ENCODE results near the gene MYBPC2.
"Not testable (repeated sequence)": the region's sequence is repeated elsewhere in the genome, so short reads cannot be mapped to it uniquely, and the experiment has no call there.

Gene MYBPC2

GRCh38 chr19:50437862-50438449 is 5.3 kb downstream of the MYBPC2 start:
- H3K27me3 ChIP-seq (ENCODE audit: control insufficient read depth in 5 of 5, insufficient read depth in 4 of 5, low read length in 5 of 5), result peaks cover under 1 to 18% (median 14%) of the 10 kb centered on the region in 5 donors

GRCh38 chr19:50439130-50439529 is 6.4 kb downstream of the MYBPC2 start:
- H3K36me3 ChIP-seq (ENCODE audit: control insufficient read depth in 5 of 5, insufficient read depth in 5 of 5, low read length in 5 of 5); H3K4me3 ChIP-seq (ENCODE audit: low read depth in 1 of 5, low read length in 5 of 5); H3K9me3 ChIP-seq (ENCODE audit: control insufficient read depth in 5 of 5, low read length in 5 of 5); H3K4me1 ChIP-seq (ENCODE audit: control insufficient read depth in 5 of 5, insufficient read depth in 5 of 5, low read length in 5 of 5); H3K27ac ChIP-seq (ENCODE audit: low read depth, low read length); H3K9ac ChIP-seq (ENCODE audit: low read length in 5 of 5): not testable (repeated sequence)
- peaks cover 0 to 13% (median 5%) of the 10 kb centered on the region in 5 donors for H3K27me3 ChIP-seq (ENCODE audit: control insufficient read depth in 5 of 5, insufficient read depth in 4 of 5, low read length in 5 of 5)

More at GRCh38 chr19:50437862-50438449, 5.3 kb downstream of the MYBPC2 start:
- Histone ChIP-seq H3K4me1 (ENCODE audit: control insufficient read depth in 5 of 5, insufficient read depth in 5 of 5, low read length in 5 of 5) (no peaks in the 10 kb centered on the region), H3K9ac (ENCODE audit: low read length in 5 of 5) (no peak overlapping the region), H3K4me3 (ENCODE audit: low read depth in 1 of 5, low read length in 5 of 5) (no peak overlapping the region), H3K36me3 (ENCODE audit: control insufficient read depth in 5 of 5, insufficient read depth in 5 of 5, low read length in 5 of 5) (no peaks in the 10 kb centered on the region), H3K27ac (ENCODE audit: low read depth, low read length) (no peak overlapping the region), H3K9me3 (ENCODE audit: control insufficient read depth in 5 of 5, low read length in 5 of 5) (no peaks in the 10 kb centered on the region)

- H3K9ac ChIP-seq (ENCODE audit: low read length in 5 of 5), result no peak overlapping the region
- no peak overlapping the region for H3K27ac ChIP-seq (ENCODE audit: low read depth, low read length)
- peaks cover 0 to 3% (median under 1%) of the 10 kb centered on the region in 5 donors for H3K27me3 ChIP-seq (ENCODE audit: control insufficient read depth in 5 of 5, insufficient read depth in 4 of 5, low read length in 5 of 5)
- H3K4me3 ChIP-seq (ENCODE audit: low read depth in 1 of 5, low read length in 5 of 5), result no peak overlapping the region
- peaks cover 0 to 5% (median 3%) of the 10 kb centered on the region in 5 donors for H3K9me3 ChIP-seq (ENCODE audit: control insufficient read depth in 5 of 5, low read length in 5 of 5)
- H3K36me3 ChIP-seq (ENCODE audit: control insufficient read depth in 5 of 5, insufficient read depth in 5 of 5, low read length in 5 of 5), result no peaks in the 10 kb centered on the region
- H3K4me1 ChIP-seq (ENCODE audit: control insufficient read depth in 5 of 5, insufficient read depth in 5 of 5, low read length in 5 of 5), result no peaks in the 10 kb centered on the region
Measured at GRCh38 chr19:50444059-50444458, 11.4 kb downstream of the MYBPC2 start.

GRCh38 chr19:50447053-50447452 is 14.4 kb downstream of the MYBPC2 start:
- Histone ChIP-seq H3K9ac (ENCODE audit: low read length in 5 of 5) (no peak overlapping the region), H3K27ac (ENCODE audit: low read depth, low read length) (no peak overlapping the region), H3K36me3 (ENCODE audit: control insufficient read depth in 5 of 5, insufficient read depth in 5 of 5, low read length in 5 of 5) (no peaks in the 10 kb centered on the region), H3K9me3 (ENCODE audit: control insufficient read depth in 5 of 5, low read length in 5 of 5) (peaks cover 0 to 5% (median 3%) of the 10 kb centered on the region in 5 donors), H3K27me3 (ENCODE audit: control insufficient read depth in 5 of 5, insufficient read depth in 4 of 5, low read length in 5 of 5) (peaks cover 8 to 14% (median 12%) of the 10 kb centered on the region in 5 donors), H3K4me3 (ENCODE audit: low read depth in 1 of 5, low read length in 5 of 5) (no peak overlapping the region), H3K4me1 (ENCODE audit: control insufficient read depth in 5 of 5, insufficient read depth in 5 of 5, low read length in 5 of 5) (no peaks in the 10 kb centered on the region)

- H3K9me3 ChIP-seq (ENCODE audit: control insufficient read depth in 5 of 5, low read length in 5 of 5), result peaks cover 0 to 5% (median 3%) of the 10 kb centered on the region in 5 donors
- no peak overlapping the region for H3K9ac ChIP-seq (ENCODE audit: low read length in 5 of 5)
- H3K36me3 ChIP-seq (ENCODE audit: control insufficient read depth in 5 of 5, insufficient read depth in 5 of 5, low read length in 5 of 5), result no peaks in the 10 kb centered on the region
- H3K4me3 ChIP-seq (ENCODE audit: low read depth in 1 of 5, low read length in 5 of 5), result no peak overlapping the region
- peaks cover 8 to 14% (median 12%) of the 10 kb centered on the region in 5 donors for H3K27me3 ChIP-seq (ENCODE audit: control insufficient read depth in 5 of 5, insufficient read depth in 4 of 5, low read length in 5 of 5)
- no peaks in the 10 kb centered on the region for H3K4me1 ChIP-seq (ENCODE audit: control insufficient read depth in 5 of 5, insufficient read depth in 5 of 5, low read length in 5 of 5)
- no peak overlapping the region for H3K27ac ChIP-seq (ENCODE audit: low read depth, low read length)
Measured at GRCh38 chr19:50447750-50448149, 15.1 kb downstream of the MYBPC2 start.

GRCh38 chr19:50449236-50449899 is 16.7 kb downstream of the MYBPC2 start:
- no peak overlapping the region for H3K27ac ChIP-seq (ENCODE audit: low read depth, low read length)
- H3K9ac ChIP-seq (ENCODE audit: low read length in 5 of 5), result no peak overlapping the region
- no peaks in the 10 kb centered on the region for H3K4me1 ChIP-seq (ENCODE audit: control insufficient read depth in 5 of 5, insufficient read depth in 5 of 5, low read length in 5 of 5)
- H3K27me3 ChIP-seq (ENCODE audit: control insufficient read depth in 5 of 5, insufficient read depth in 4 of 5, low read length in 5 of 5), result peaks cover 8 to 14% (median 12%) of the 10 kb centered on the region in 5 donors
- peaks cover 0 to 5% (median 3%) of the 10 kb centered on the region in 5 donors for H3K9me3 ChIP-seq (ENCODE audit: control insufficient read depth in 5 of 5, low read length in 5 of 5)
- no peaks in the 10 kb centered on the region for H3K36me3 ChIP-seq (ENCODE audit: control insufficient read depth in 5 of 5, insufficient read depth in 5 of 5, low read length in 5 of 5)
- no peak overlapping the region for H3K4me3 ChIP-seq (ENCODE audit: low read depth in 1 of 5, low read length in 5 of 5)

GRCh38 chr19:50450369-50451222 is 17.9 kb downstream of the MYBPC2 start:
- no peaks in the 10 kb centered on the region for H3K4me1 ChIP-seq (ENCODE audit: control insufficient read depth in 5 of 5, insufficient read depth in 5 of 5, low read length in 5 of 5)
- H3K9me3 ChIP-seq (ENCODE audit: control insufficient read depth in 5 of 5, low read length in 5 of 5), result peaks cover 0 to 5% (median 3%) of the 10 kb centered on the region in 5 donors
- H3K9ac ChIP-seq (ENCODE audit: low read length in 5 of 5), result no peak overlapping the region
- peaks cover 8 to 15% (median 12%) of the 10 kb centered on the region in 5 donors for H3K27me3 ChIP-seq (ENCODE audit: control insufficient read depth in 5 of 5, insufficient read depth in 4 of 5, low read length in 5 of 5)
- H3K36me3 ChIP-seq (ENCODE audit: control insufficient read depth in 5 of 5, insufficient read depth in 5 of 5, low read length in 5 of 5), result no peaks in the 10 kb centered on the region
- no peak overlapping the region for H3K27ac ChIP-seq (ENCODE audit: low read depth, low read length)
- H3K4me3 ChIP-seq (ENCODE audit: low read depth in 1 of 5, low read length in 5 of 5), result no peak overlapping the region

GRCh38 chr19:50451223-50451534 is 18.5 kb downstream of the MYBPC2 start:
- no peaks in the 10 kb centered on the region for H3K36me3 ChIP-seq (ENCODE audit: control insufficient read depth in 5 of 5, insufficient read depth in 5 of 5, low read length in 5 of 5)
- no peak overlapping the region for H3K4me3 ChIP-seq (ENCODE audit: low read depth in 1 of 5, low read length in 5 of 5)
- H3K27me3 ChIP-seq (ENCODE audit: control insufficient read depth in 5 of 5, insufficient read depth in 4 of 5, low read length in 5 of 5), result peaks cover 8 to 15% (median 9%) of the 10 kb centered on the region in 5 donors
- H3K27ac ChIP-seq (ENCODE audit: low read depth, low read length), result no peak overlapping the region
- H3K4me1 ChIP-seq (ENCODE audit: control insufficient read depth in 5 of 5, insufficient read depth in 5 of 5, low read length in 5 of 5), result no peaks in the 10 kb centered on the region
- H3K9ac ChIP-seq (ENCODE audit: low read length in 5 of 5), result no peak overlapping the region
- peaks cover 0 to 5% (median 3%) of the 10 kb centered on the region in 5 donors for H3K9me3 ChIP-seq (ENCODE audit: control insufficient read depth in 5 of 5, low read length in 5 of 5)

DNA sequence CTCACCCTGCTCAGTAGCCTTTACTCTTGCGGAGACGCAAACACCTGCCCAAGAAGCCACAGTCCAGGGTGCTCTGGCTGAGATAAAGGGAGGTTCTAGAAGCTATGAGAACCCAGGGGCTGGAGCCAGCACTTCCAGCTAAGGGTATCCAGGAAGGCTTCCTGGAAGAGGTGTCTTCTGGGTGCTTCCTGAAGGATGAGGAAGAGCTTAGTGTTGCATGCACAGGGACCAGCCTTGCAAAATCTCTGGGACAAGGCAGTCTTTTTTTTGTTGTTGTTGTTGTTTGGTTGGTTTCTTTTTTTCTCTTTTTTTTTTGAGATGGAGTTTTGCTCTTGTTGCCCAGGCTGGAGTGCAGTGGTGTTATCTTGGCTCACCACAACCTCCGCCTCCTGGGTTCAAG is 20.6 kb downstream of the MYBPC2 start:
- H3K4me1 ChIP-seq (ENCODE audit: control insufficient read depth in 5 of 5, insufficient read depth in 5 of 5, low read length in 5 of 5), result no peaks in the 10 kb centered on the region
- H3K36me3 ChIP-seq (ENCODE audit: control insufficient read depth in 5 of 5, insufficient read depth in 5 of 5, low read length in 5 of 5), result no peaks in the 10 kb centered on the region
- H3K27ac ChIP-seq (ENCODE audit: low read depth, low read length), result no peak overlapping the region
- H3K4me3 ChIP-seq (ENCODE audit: low read depth in 1 of 5, low read length in 5 of 5), result no peak overlapping the region
- H3K27me3 ChIP-seq (ENCODE audit: control insufficient read depth in 5 of 5, insufficient read depth in 4 of 5, low read length in 5 of 5), result peaks cover 17 to 23% (median 18%) of the 10 kb centered on the region in 5 donors
- peaks cover 0 to 1% (median under 1%) of the 10 kb centered on the region in 5 donors for H3K9me3 ChIP-seq (ENCODE audit: control insufficient read depth in 5 of 5, low read length in 5 of 5)
- no peak overlapping the region for H3K9ac ChIP-seq (ENCODE audit: low read length in 5 of 5)

- H3K4me3 ChIP-seq (ENCODE audit: low read depth in 1 of 5, low read length in 5 of 5), result no peak overlapping the region
- H3K27ac ChIP-seq (ENCODE audit: low read depth, low read length), result no peak overlapping the region
- no peaks in the 10 kb centered on the region for H3K9me3 ChIP-seq (ENCODE audit: control insufficient read depth in 5 of 5, low read length in 5 of 5)
- no peaks in the 10 kb centered on the region for H3K36me3 ChIP-seq (ENCODE audit: control insufficient read depth in 5 of 5, insufficient read depth in 5 of 5, low read length in 5 of 5)
- H3K9ac ChIP-seq (ENCODE audit: low read length in 5 of 5), result no peak overlapping the region
- peaks cover 25 to 31% (median 29%) of the 10 kb centered on the region in 5 donors for H3K27me3 ChIP-seq (ENCODE audit: control insufficient read depth in 5 of 5, insufficient read depth in 4 of 5, low read length in 5 of 5)
- no peaks in the 10 kb centered on the region for H3K4me1 ChIP-seq (ENCODE audit: control insufficient read depth in 5 of 5, insufficient read depth in 5 of 5, low read length in 5 of 5)
Measured at GRCh38 chr19:50455992-50456391, 23.3 kb downstream of the MYBPC2 start.

Data from subcutaneous abdominal adipose tissue (tissue), 5 donors.